ENCODE results near the gene FBF1.

- TF ChIP-seq CTCF (IDR thresholded peaks at IDR 0.05): no peak
- TF ChIP-seq POLR2A (IDR thresholded peaks at IDR 0.05): no peak
These were observed 42.1 kb downstream of the FBF1 start for GRCh38 chr17:75898791-75899190.
